ENCODE results near the gene SLC39A11. TPM values are rescaled to one million over a fixed set of nuclear protein-coding genes. Genes with fewer than 3 reads are reported as not detected.
A peak's percentile ranks its signal among the peaks of the same experiment; 100 is the strongest.

SLC39A11 gene
- total and polyA plus RNA-seq, 2 of the 13 experiments (the other 11 are each of a cell fraction or from before 2014, with no cell fraction given), result 17.2 to 31.5 TPM

DNA sequence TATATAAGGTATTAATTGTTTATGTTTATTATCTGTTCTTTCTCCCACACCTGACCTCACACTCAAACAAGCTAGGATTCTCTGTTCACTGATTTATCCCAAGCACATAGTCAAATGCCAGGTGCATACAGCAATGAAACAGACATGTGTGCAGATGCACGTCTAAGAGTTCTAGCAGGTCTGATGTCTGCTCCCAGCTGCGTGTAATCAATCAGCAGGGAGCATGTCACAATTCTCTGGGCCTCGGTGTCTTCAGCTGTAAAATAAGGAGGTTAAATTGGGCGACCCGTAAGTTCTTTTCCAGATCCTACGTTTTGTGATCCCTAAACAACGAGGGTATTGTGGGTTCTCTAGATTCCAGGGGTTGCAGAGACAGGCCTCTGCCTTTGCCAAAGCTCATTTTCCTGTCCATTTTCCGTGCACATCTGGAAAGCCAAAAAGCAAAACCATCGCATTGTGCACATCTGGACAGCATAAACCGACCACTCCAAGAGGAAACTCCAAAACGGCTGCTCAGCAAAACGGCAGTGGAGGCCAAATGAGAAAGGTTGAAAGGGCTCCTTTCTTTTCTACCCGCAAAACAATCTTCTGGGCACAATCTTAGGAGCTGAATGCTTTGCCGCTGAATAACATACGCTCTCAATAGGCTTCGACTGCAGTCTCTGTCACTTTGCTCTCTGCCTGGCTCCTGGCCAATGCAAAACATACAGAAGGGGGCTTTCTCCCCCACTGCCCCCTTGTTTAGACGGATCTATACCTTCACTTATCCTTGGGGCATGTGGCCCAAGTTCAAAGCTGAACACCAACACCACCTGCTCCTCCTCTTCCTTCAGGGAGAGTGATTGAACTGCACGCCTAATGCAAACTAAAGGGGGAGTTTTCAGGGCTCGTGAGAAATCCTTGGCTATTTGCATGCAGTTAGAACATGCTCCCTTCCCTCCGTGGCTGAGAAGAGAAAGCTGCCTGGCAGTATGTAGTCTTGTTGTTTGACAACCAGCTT lies 426.3 kb downstream of the SLC39A11 start (continued):
- TF ChIP-seq, protein P1, sequence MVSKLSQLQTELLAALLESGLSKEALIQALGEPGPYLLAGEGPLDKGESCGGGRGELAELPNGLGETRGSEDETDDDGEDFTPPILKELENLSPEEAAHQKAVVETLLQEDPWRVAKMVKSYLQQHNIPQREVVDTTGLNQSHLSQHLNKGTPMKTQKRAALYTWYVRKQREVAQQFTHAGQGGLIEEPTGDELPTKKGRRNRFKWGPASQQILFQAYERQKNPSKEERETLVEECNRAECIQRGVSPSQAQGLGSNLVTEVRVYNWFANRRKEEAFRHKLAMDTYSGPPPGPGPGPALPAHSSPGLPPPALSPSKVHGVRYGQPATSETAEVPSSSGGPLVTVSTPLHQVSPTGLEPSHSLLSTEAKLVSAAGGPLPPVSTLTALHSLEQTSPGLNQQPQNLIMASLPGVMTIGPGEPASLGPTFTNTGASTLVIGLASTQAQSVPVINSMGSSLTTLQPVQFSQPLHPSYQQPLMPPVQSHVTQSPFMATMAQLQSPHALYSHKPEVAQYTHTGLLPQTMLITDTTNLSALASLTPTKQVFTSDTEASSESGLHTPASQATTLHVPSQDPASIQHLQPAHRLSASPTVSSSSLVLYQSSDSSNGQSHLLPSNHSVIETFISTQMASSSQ (IDR thresholded peaks at IDR 0.05; ENCODE audit: low read depth), result no peak
- TF ChIP-seq, protein P1 (CRISPR knock-in tag; IDR thresholded peaks at IDR 0.05; ENCODE audit: borderline replicate concordance), result no peak
- TF ChIP-seq TBP (CRISPR knock-in tag; IDR thresholded peaks at IDR 0.05) (no peak), ZNF33A (CRISPR knock-in tag; IDR thresholded peaks at IDR 0.05; ENCODE audit: borderline replicate concordance) (no peak), SKI (IDR thresholded peaks at IDR 0.05; ENCODE audit: partially characterized antibody) (peak; percentile 31), CHD4 (IDR thresholded peaks at IDR 0.05; ENCODE audit: borderline replicate concordance, low read length) (peak; percentile 19; the same call in 1 of the 2 replicates), YY1 (IDR thresholded peaks at IDR 0.05; ENCODE audit: insufficient read depth, insufficient replicate concordance, low read depth, low read length) (no peak), HMG20A (CRISPR knock-in tag; IDR thresholded peaks at IDR 0.05; ENCODE audit: borderline replicate concordance) (peak; percentile 56; the same call in 1 of the 2 replicates), ZNF747 (CRISPR knock-in tag; IDR thresholded peaks at IDR 0.05; ENCODE audit: borderline replicate concordance) (no peak), SP5 (CRISPR knock-in tag; IDR thresholded peaks at IDR 0.05; ENCODE audit: borderline replicate concordance, low read depth) (peak; percentile 92), NONO (IDR thresholded peaks at IDR 0.05) (no peak), NONO (CRISPR knock-in tag; conservative IDR thresholded peaks at IDR 0.05) (0 out of 2 replicates have a peak, but pooled peaks have one; percentile 47)
- TF ChIP-seq, protein P2, sequence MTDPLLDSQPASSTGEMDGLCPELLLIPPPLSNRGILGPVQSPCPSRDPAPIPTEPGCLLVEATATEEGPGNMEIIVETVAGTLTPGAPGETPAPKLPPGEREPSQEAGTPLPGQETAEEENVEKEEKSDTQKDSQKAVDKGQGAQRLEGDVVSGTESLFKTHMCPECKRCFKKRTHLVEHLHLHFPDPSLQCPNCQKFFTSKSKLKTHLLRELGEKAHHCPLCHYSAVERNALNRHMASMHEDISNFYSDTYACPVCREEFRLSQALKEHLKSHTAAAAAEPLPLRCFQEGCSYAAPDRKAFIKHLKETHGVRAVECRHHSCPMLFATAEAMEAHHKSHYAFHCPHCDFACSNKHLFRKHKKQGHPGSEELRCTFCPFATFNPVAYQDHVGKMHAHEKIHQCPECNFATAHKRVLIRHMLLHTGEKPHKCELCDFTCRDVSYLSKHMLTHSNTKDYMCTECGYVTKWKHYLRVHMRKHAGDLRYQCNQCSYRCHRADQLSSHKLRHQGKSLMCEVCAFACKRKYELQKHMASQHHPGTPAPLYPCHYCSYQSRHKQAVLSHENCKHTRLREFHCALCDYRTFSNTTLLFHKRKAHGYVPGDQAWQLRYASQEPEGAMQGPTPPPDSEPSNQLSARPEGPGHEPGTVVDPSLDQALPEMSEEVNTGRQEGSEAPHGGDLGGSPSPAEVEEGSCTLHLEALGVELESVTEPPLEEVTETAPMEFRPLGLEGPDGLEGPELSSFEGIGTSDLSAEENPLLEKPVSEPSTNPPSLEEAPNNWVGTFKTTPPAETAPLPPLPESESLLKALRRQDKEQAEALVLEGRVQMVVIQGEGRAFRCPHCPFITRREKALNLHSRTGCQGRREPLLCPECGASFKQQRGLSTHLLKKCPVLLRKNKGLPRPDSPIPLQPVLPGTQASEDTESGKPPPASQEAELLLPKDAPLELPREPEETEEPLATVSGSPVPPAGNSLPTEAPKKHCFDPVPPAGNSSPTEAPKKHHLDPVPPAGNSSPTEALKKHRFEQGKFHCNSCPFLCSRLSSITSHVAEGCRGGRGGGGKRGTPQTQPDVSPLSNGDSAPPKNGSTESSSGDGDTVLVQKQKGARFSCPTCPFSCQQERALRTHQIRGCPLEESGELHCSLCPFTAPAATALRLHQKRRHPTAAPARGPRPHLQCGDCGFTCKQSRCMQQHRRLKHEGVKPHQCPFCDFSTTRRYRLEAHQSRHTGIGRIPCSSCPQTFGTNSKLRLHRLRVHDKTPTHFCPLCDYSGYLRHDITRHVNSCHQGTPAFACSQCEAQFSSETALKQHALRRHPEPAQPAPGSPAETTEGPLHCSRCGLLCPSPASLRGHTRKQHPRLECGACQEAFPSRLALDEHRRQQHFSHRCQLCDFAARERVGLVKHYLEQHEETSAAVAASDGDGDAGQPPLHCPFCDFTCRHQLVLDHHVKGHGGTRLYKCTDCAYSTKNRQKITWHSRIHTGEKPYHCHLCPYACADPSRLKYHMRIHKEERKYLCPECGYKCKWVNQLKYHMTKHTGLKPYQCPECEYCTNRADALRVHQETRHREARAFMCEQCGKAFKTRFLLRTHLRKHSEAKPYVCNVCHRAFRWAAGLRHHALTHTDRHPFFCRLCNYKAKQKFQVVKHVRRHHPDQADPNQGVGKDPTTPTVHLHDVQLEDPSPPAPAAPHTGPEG (CRISPR knock-in tag; IDR thresholded peaks at IDR 0.05), result no peak
- TF ChIP-seq, protein P3, sequence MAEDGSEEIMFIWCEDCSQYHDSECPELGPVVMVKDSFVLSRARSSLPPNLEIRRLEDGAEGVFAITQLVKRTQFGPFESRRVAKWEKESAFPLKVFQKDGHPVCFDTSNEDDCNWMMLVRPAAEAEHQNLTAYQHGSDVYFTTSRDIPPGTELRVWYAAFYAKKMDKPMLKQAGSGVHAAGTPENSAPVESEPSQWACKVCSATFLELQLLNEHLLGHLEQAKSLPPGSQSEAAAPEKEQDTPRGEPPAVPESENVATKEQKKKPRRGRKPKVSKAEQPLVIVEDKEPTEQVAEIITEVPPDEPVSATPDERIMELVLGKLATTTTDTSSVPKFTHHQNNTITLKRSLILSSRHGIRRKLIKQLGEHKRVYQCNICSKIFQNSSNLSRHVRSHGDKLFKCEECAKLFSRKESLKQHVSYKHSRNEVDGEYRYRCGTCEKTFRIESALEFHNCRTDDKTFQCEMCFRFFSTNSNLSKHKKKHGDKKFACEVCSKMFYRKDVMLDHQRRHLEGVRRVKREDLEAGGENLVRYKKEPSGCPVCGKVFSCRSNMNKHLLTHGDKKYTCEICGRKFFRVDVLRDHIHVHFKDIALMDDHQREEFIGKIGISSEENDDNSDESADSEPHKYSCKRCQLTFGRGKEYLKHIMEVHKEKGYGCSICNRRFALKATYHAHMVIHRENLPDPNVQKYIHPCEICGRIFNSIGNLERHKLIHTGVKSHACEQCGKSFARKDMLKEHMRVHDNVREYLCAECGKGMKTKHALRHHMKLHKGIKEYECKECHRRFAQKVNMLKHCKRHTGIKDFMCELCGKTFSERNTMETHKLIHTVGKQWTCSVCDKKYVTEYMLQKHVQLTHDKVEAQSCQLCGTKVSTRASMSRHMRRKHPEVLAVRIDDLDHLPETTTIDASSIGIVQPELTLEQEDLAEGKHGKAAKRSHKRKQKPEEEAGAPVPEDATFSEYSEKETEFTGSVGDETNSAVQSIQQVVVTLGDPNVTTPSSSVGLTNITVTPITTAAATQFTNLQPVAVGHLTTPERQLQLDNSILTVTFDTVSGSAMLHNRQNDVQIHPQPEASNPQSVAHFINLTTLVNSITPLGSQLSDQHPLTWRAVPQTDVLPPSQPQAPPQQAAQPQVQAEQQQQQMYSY (CRISPR knock-in tag; IDR thresholded peaks at IDR 0.05), result no peak

Data from HepG2 (cell line).